ENCODE results near the gene MAGEA9B.
"Not testable (repeated sequence)": the region's sequence is repeated elsewhere in the genome, so short reads cannot be mapped to it uniquely, and the experiment has no call there.

DNA sequence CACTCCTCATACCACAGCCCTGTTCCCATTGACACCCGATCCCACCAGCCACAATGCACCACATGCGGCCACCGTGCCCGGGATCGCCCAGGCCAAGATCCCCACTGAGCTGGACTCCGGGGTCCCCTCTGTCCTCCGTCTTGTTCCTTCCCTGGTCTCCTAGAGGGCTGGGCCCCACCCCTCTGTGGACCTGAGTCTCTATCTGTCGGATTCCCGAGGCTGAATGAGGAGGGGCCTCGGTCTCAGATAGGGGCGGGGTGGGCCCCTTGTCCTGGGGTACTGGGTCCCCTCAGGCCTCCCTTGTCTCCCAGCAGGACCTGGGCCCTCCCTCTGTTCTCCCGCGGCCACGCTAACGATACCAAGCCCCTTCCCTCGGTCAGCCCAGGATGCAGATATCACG lies 1.6 kb downstream of the MAGEA9B start:
- TF ChIP-seq, protein P1, sequence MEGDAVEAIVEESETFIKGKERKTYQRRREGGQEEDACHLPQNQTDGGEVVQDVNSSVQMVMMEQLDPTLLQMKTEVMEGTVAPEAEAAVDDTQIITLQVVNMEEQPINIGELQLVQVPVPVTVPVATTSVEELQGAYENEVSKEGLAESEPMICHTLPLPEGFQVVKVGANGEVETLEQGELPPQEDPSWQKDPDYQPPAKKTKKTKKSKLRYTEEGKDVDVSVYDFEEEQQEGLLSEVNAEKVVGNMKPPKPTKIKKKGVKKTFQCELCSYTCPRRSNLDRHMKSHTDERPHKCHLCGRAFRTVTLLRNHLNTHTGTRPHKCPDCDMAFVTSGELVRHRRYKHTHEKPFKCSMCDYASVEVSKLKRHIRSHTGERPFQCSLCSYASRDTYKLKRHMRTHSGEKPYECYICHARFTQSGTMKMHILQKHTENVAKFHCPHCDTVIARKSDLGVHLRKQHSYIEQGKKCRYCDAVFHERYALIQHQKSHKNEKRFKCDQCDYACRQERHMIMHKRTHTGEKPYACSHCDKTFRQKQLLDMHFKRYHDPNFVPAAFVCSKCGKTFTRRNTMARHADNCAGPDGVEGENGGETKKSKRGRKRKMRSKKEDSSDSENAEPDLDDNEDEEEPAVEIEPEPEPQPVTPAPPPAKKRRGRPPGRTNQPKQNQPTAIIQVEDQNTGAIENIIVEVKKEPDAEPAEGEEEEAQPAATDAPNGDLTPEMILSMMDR (IDR thresholded peaks at IDR 0.05) = not testable (repeated sequence)
- not testable (repeated sequence) for TF ChIP-seq POLR2AphosphoS5 (IDR thresholded peaks at IDR 0.05)
